ENCODE results near the gene NPIPB2. TPM values are rescaled to one million over a fixed set of nuclear protein-coding genes. Genes with fewer than 3 reads are reported as not detected.

The NPIPB2 gene
- total RNA-seq, 1 donor from 2014 or later = 10.3 TPM

GRCh38 chr16:11913425-11914079 lies 28.3 kb downstream of the NPIPB2 start:
- Mint-ChIP-seq H3K4me3 (ENCODE audit: unreplicated experiment) (peak overlapping the region; percentile 98), H3K4me1 (ENCODE audit: low read depth, unreplicated experiment) (peaks cover 34% of the 10 kb centered on the region), H3K27ac (ENCODE audit: unreplicated experiment) (peak overlapping the region; percentile 49), H3K9me3 (ENCODE audit: unreplicated experiment) (no peaks in the 10 kb centered on the region), H3K27me3 (ENCODE audit: low read depth, unreplicated experiment) (no peaks in the 10 kb centered on the region), H3K36me3 (ENCODE audit: low read depth, unreplicated experiment) (no peaks in the 10 kb centered on the region)
- DNase-seq (ENCODE audit: low read depth) (peak; percentile 50), FAIRE-seq (peak; percentile 17)
- no peaks in the 10 kb centered on the region for H3K36me3 ChIP-seq (ENCODE audit: insufficient read depth, low read length)
- TF ChIP-seq CTCF (IDR thresholded peaks at IDR 0.05; ENCODE audit: insufficient read depth, low read depth, low read length) (no peak), EZH2 (IDR thresholded peaks at IDR 0.05; ENCODE audit: insufficient read depth, low read length) (no peak)
- peaks cover 60% of the 10 kb centered on the region for H4K20me1 ChIP-seq (ENCODE audit: insufficient read depth, low read length)
- no peak overlapping the region for H2AFZ ChIP-seq (ENCODE audit: low read depth, low read length)
- peaks cover 1% of the 10 kb centered on the region for H3K27me3 ChIP-seq (ENCODE audit: insufficient read depth, low read length)
- peak overlapping the region; percentile 84 for H3K4me3 ChIP-seq (ENCODE audit: insufficient read depth, low read depth, low read length)
- peaks cover 69% of the 10 kb centered on the region for H3K79me2 ChIP-seq (ENCODE audit: insufficient read depth, low read length)
- peaks cover 20% of the 10 kb centered on the region for H3K4me1 ChIP-seq (ENCODE audit: insufficient read depth, low read length)
- H3K9me3 ChIP-seq (ENCODE audit: insufficient read depth, low read depth, low read length) = no peaks in the 10 kb centered on the region
- H3K9ac ChIP-seq (ENCODE audit: low read length) = peak overlapping the region; percentile 96
- peak overlapping the region; percentile 8 for H3K27ac ChIP-seq (ENCODE audit: low read depth, low read length)
- H3K4me2 ChIP-seq (ENCODE audit: low read length) = peak overlapping the region; percentile 95

- H3K4me1 Mint-ChIP-seq (ENCODE audit: low read depth, unreplicated experiment) = peaks cover 30% of the 10 kb centered on the region
- FAIRE-seq (no peak), DNase-seq (ENCODE audit: low read depth) (peak; percentile 78)
- H3K27me3 Mint-ChIP-seq (ENCODE audit: low read depth, unreplicated experiment) = no peaks in the 10 kb centered on the region
- Histone ChIP-seq H3K36me3 (ENCODE audit: insufficient read depth, low read length) (no peaks in the 10 kb centered on the region), H3K4me3 (ENCODE audit: insufficient read depth, low read depth, low read length) (no peak overlapping the region), H2AFZ (ENCODE audit: low read depth, low read length) (no peak overlapping the region), H3K27ac (ENCODE audit: low read depth, low read length) (no peak overlapping the region), H3K4me2 (ENCODE audit: low read length) (peak overlapping the region; percentile 17), H3K9ac (ENCODE audit: low read length) (no peak overlapping the region), H3K4me1 (ENCODE audit: insufficient read depth, low read length) (peaks cover 17% of the 10 kb centered on the region), H4K20me1 (ENCODE audit: insufficient read depth, low read length) (peaks cover 92% of the 10 kb centered on the region), H3K27me3 (ENCODE audit: insufficient read depth, low read length) (no peaks in the 10 kb centered on the region), H3K79me2 (ENCODE audit: insufficient read depth, low read length) (peaks cover 97% of the 10 kb centered on the region), H3K9me3 (ENCODE audit: insufficient read depth, low read depth, low read length) (no peaks in the 10 kb centered on the region)
- no peaks in the 10 kb centered on the region for H3K9me3 Mint-ChIP-seq (ENCODE audit: unreplicated experiment)
- TF ChIP-seq EZH2 (IDR thresholded peaks at IDR 0.05; ENCODE audit: insufficient read depth, low read length) (no peak), CTCF (IDR thresholded peaks at IDR 0.05; ENCODE audit: insufficient read depth, low read depth, low read length) (no peak)
- H3K4me3 Mint-ChIP-seq (ENCODE audit: unreplicated experiment) = peak overlapping the region; percentile 31
- H3K27ac Mint-ChIP-seq (ENCODE audit: unreplicated experiment) = no peak overlapping the region
- H3K36me3 Mint-ChIP-seq (ENCODE audit: low read depth, unreplicated experiment) = no peaks in the 10 kb centered on the region
Observed at GRCh38 chr16:11909653-11910545, 31.9 kb downstream of the NPIPB2 start.
